Measurements from ENCODE around the gene GPR137.

DNA sequence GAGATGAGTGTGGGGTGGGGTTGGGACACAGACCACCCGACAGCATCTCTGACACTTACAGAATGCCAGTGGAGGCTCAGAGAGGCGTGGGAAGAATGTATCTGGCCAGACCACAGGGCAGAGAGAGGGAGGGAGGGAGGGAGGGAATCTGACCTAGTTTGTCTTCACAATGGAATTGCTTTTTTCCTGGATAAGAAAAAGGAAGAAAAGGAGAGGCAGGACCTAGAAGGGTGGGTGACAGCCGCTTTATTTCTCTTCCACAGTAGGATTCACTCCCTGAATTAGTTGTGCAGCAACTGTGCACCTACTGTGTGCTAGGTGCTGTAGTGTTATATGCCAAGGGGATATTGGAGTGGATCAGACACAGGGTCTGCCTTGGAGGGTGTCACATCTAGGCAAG lies 9.1 kb downstream of the GPR137 start:
- TF ChIP-seq SP1 (CRISPR knock-in tag; IDR thresholded peaks at IDR 0.05) (no peak), PHF8 (IDR thresholded peaks at IDR 0.05; ENCODE audit: borderline replicate concordance, low read length) (no peak), FOXA1 (IDR thresholded peaks at IDR 0.05; ENCODE audit: borderline replicate concordance) (no peak), CCNT2 (IDR thresholded peaks at IDR 0.05; ENCODE audit: borderline replicate concordance, extremely low read depth, insufficient read length, low read depth, low read length) (no peak), RNF2 (IDR thresholded peaks at IDR 0.05) (no peak)
- TF ChIP-seq, protein P1, sequence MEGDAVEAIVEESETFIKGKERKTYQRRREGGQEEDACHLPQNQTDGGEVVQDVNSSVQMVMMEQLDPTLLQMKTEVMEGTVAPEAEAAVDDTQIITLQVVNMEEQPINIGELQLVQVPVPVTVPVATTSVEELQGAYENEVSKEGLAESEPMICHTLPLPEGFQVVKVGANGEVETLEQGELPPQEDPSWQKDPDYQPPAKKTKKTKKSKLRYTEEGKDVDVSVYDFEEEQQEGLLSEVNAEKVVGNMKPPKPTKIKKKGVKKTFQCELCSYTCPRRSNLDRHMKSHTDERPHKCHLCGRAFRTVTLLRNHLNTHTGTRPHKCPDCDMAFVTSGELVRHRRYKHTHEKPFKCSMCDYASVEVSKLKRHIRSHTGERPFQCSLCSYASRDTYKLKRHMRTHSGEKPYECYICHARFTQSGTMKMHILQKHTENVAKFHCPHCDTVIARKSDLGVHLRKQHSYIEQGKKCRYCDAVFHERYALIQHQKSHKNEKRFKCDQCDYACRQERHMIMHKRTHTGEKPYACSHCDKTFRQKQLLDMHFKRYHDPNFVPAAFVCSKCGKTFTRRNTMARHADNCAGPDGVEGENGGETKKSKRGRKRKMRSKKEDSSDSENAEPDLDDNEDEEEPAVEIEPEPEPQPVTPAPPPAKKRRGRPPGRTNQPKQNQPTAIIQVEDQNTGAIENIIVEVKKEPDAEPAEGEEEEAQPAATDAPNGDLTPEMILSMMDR (IDR thresholded peaks at IDR 0.05 in 2 of 3, conservative IDR thresholded peaks at IDR 0.05 in 1 of 3; ENCODE audit: insufficient read depth in 2 of 3, low read depth in 1 of 3, low read length in 3 of 3), result no peak
- TF ChIP-seq, protein P2, sequence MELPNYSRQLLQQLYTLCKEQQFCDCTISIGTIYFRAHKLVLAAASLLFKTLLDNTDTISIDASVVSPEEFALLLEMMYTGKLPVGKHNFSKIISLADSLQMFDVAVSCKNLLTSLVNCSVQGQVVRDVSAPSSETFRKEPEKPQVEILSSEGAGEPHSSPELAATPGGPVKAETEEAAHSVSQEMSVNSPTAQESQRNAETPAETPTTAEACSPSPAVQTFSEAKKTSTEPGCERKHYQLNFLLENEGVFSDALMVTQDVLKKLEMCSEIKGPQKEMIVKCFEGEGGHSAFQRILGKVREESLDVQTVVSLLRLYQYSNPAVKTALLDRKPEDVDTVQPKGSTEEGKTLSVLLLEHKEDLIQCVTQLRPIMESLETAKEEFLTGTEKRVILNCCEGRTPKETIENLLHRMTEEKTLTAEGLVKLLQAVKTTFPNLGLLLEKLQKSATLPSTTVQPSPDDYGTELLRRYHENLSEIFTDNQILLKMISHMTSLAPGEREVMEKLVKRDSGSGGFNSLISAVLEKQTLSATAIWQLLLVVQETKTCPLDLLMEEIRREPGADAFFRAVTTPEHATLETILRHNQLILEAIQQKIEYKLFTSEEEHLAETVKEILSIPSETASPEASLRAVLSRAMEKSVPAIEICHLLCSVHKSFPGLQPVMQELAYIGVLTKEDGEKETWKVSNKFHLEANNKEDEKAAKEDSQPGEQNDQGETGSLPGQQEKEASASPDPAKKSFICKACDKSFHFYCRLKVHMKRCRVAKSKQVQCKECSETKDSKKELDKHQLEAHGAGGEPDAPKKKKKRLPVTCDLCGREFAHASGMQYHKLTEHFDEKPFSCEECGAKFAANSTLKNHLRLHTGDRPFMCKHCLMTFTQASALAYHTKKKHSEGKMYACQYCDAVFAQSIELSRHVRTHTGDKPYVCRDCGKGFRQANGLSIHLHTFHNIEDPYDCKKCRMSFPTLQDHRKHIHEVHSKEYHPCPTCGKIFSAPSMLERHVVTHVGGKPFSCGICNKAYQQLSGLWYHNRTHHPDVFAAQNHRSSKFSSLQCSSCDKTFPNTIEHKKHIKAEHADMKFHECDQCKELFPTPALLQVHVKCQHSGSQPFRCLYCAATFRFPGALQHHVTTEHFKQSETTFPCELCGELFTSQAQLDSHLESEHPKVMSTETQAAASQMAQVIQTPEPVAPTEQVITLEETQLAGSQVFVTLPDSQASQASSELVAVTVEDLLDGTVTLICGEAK (IDR thresholded peaks at IDR 0.05), result no peak
- TF ChIP-seq, protein P2 (CRISPR knock-in tag; IDR thresholded peaks at IDR 0.05), result no peak
